Hair follicle dermal papilla cell (primary cell): ENCODE results near the gene CASP1. TPM values are rescaled to one million over a fixed set of nuclear protein-coding genes. Genes with fewer than 3 reads are reported as not detected.

ENCODE experiments used
- total RNA-seq: library from RNA; depleted of rRNA; stranded (reverse); fragments of >200 nt; gene quantifications from 2 replicates; pipeline ENCODE4 v1.2.3, GENCODE V29; 2012

CASP1 gene
- 11.4 and 11.5 TPM in 2 replicates for total RNA-seq

GRCh38 chr11:105034813-105035620 lies at the start of gene CASP1:
CASP1 (minus strand) TSS chr11:105035144; CDS start chr11:105035113, 31 bp downstream.

GRCh38 chr11:105044557-105045524 lies 9.9 kb upstream of the CASP1 start, which contains the start of gene CARD16:
CARD16 (minus strand) TSS chr11:105045335; CDS start chr11:105045297, 38 bp downstream.

GRCh38 chr11:105023003-105023402 lies 11.9 kb downstream of the CASP1 start, which contains the start of gene CASP5:
CASP5 (minus strand) TSS chr11:105023168; CDS start chr11:105023136, 32 bp downstream.

Other genes starting within 250 kb of the CASP1 start
- 0.16 TPM in 1 of 2 replicates, not detected in the other for gene CASP12, start 136.7 kb downstream of the CASP1 start, total RNA-seq
- 84.2 and 94.1 TPM in 2 replicates for gene CASP4, start 66.6 kb downstream of the CASP1 start, total RNA-seq
- not detected in 2 replicates for gene CASP5, start 12.0 kb downstream of the CASP1 start, total RNA-seq
- gene CARD16, start 10.2 kb upstream of the CASP1 start, total RNA-seq, result 2.8 and 3.5 TPM in 2 replicates
- gene CARD18, start 104.6 kb upstream of the CASP1 start, total RNA-seq, result not detected in 2 replicates